Measurements from ENCODE around the gene OR2K2.

DNA sequence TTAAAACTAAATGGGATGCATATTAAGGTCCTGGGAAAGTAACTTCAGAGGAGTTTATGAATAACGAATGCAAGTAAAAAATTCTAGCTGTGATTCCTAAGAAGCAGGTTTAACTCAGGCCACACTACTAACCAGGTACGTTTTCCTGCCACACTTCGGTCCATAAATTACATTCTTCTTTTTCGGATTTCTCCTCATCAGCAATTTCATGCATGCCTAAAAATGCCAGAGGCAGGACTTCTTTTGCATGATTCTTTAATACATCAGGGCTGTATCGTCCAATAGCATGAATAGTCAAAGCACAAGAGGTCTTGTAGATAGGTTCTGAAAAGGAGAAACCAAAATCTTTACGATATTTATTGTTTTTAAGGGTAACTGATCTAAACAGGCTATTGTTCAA is 42.3 kb upstream of the OR2K2 start:
- TF ChIP-seq, protein P1, sequence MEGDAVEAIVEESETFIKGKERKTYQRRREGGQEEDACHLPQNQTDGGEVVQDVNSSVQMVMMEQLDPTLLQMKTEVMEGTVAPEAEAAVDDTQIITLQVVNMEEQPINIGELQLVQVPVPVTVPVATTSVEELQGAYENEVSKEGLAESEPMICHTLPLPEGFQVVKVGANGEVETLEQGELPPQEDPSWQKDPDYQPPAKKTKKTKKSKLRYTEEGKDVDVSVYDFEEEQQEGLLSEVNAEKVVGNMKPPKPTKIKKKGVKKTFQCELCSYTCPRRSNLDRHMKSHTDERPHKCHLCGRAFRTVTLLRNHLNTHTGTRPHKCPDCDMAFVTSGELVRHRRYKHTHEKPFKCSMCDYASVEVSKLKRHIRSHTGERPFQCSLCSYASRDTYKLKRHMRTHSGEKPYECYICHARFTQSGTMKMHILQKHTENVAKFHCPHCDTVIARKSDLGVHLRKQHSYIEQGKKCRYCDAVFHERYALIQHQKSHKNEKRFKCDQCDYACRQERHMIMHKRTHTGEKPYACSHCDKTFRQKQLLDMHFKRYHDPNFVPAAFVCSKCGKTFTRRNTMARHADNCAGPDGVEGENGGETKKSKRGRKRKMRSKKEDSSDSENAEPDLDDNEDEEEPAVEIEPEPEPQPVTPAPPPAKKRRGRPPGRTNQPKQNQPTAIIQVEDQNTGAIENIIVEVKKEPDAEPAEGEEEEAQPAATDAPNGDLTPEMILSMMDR (IDR thresholded peaks at IDR 0.05): no peak
- TF ChIP-seq EZH2 (IDR thresholded peaks at IDR 0.05) (no peak), EZH2phosphoT487 (IDR thresholded peaks at IDR 0.05) (no peak)

Data from neural progenitor cell (in vitro differentiated cells).